HG02588 (cell line): ENCODE measurements around the gene ACTR3.

Experiments used
- ATAC-seq: cut with Tn5 transposase; IDR thresholded peaks from one replicate; pipeline ENCODE4 v1.9.1; 2021; ENCODE audit warnings: mild to moderate bottlenecking, moderate library complexity; ENCODE audit not compliant: unreplicated experiment

The ACTR3 gene

GRCh38 chr2:113875135-113875534, 14.8 kb upstream of the ACTR3 start:
- ATAC-seq: no peak

GRCh38 chr2:113876503-113877387, 13.1 kb upstream of the ACTR3 start:
- no peak for ATAC-seq

GRCh38 chr2:113877711-113878598, 11.9 kb upstream of the ACTR3 start:
- no peak for ATAC-seq

- ATAC-seq: no peak
These were observed 11.1 kb upstream of the ACTR3 start for GRCh38 chr2:113878743-113879142.

GRCh38 chr2:113879457-113879856, 10.4 kb upstream of the ACTR3 start:
- no peak for ATAC-seq

- peak; percentile 69 for ATAC-seq
These were observed 3.3 kb upstream of the ACTR3 start for GRCh38 chr2:113886479-113887008.

- ATAC-seq: no peak
These were observed 2.7 kb upstream of the ACTR3 start for GRCh38 chr2:113887009-113887792.

- no peak for ATAC-seq
These were observed 1.0 kb upstream of the ACTR3 start for GRCh38 chr2:113888641-113889470.

- peak; percentile 26 for ATAC-seq
These were observed 655 bp downstream of the ACTR3 start for GRCh38 chr2:113890253-113891235.

- no peak for ATAC-seq
These were observed 1.5 kb downstream of the ACTR3 start for GRCh38 chr2:113891265-113891959.

- ATAC-seq: no peak
These were observed 2.3 kb downstream of the ACTR3 start for GRCh38 chr2:113892004-113892710.

- ATAC-seq: no peak
These were observed 4.4 kb downstream of the ACTR3 start for GRCh38 chr2:113894156-113894743.

GRCh38 chr2:113895301-113895700, 5.4 kb downstream of the ACTR3 start:
- ATAC-seq: no peak

- ATAC-seq: no peak
These were observed 6.1 kb downstream of the ACTR3 start for GRCh38 chr2:113895819-113896563.

- ATAC-seq: no peak
These were observed 6.9 kb downstream of the ACTR3 start for GRCh38 chr2:113896791-113897190.

- no peak for ATAC-seq
These were observed 8.2 kb downstream of the ACTR3 start for GRCh38 chr2:113898081-113898480.
